ENCODE data around the gene ACVR1.
A peak's percentile ranks its signal among the peaks of the same experiment; 100 is the strongest.
"Not testable (repeated sequence)": the region's sequence is repeated elsewhere in the genome, so short reads cannot be mapped to it uniquely, and the experiment has no call there.

ACVR1 gene

DNA sequence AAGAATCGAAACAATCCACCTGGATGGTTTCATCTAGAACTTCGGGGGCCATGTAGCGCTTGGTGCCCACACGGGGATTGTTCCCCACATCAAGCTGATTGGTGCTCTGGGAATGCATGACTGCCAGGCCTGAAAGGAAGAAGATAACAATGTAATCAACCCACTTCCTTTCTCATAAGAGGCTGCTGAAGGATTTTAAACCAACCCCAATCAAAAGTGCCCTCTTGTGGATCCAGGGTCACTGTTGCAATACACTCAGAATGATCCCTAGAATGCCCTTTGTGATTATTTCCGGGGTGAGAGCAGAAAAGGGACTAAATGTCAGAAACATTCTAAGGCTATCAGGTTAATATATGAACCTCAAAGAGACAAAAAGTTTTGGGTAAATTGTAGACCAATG lies 115.2 kb downstream of the ACVR1 start:
- H3K4me3 Mint-ChIP-seq, result no peak overlapping the region
- peaks cover 22% of the 10 kb centered on the region for H3K36me3 Mint-ChIP-seq (ENCODE audit: insufficient read depth)
- H3K9me3 Mint-ChIP-seq, result peaks cover 0 to 3% of the 10 kb centered on the region in 2 donors
- H3K27ac Mint-ChIP-seq, result no peak overlapping the region
- ATAC-seq (replicated peaks), result no peak
- H3K4me1 Mint-ChIP-seq (ENCODE audit: low read depth in 2 of 2), result no peaks in the 10 kb centered on the region
- no peaks in the 10 kb centered on the region for H3K27me3 Mint-ChIP-seq
- DNase-seq, result no peak

DNA sequence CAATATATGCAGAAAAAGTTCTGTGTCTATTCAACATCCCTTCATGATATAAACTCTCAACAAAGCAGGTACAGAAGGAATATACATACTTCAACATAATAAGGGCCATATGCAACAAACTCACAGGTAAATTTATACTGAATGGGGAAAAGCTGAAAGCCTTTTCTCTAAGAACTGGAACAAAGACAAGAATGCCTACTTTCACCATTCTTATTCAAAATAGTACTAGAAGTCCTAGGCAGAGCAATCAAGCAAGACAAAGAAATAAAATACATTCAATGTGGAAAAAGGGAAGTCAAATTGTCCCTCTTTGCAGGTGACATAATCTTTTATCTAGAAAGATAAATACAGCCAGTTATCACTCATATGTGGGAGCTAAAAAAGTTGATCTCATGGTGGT lies 116.3 kb downstream of the ACVR1 start:
- Mint-ChIP-seq H3K4me1 (ENCODE audit: low read depth in 2 of 2) (no peaks in the 10 kb centered on the region), H3K27ac (no peak overlapping the region), H3K9me3 (peaks cover 0 to 5% of the 10 kb centered on the region in 2 donors), H3K4me3 (no peak overlapping the region), H3K27me3 (no peaks in the 10 kb centered on the region), H3K36me3 (ENCODE audit: insufficient read depth) (peaks cover 11% of the 10 kb centered on the region)
- ATAC-seq (replicated peaks) (no peak), DNase-seq (no peak)

DNA sequence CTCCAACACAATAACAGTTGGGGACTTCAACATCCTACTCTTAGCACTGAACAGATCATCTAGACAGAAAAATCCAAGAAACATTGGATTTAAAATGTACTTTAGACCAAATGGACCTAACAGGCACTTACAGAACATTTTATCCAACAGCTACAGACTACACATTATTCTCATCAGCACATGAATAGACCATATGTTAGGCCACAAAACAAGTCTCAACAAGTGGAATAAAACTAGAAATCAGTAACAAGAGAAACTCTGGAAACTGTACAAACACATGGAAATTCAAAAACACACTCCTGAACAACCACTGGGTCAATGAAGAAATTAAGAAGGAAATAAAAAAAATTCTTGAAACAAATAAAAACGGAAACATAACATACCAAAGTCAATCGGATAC lies 117.5 kb downstream of the ACVR1 start:
- H3K9me3 Mint-ChIP-seq, result peaks cover 0 to 5% of the 10 kb centered on the region in 2 donors
- H3K27me3 Mint-ChIP-seq, result no peaks in the 10 kb centered on the region
- H3K4me1 Mint-ChIP-seq (ENCODE audit: low read depth in 2 of 2), result no peaks in the 10 kb centered on the region
- ATAC-seq (replicated peaks) (no peak), DNase-seq (no peak)
- peaks cover 5% of the 10 kb centered on the region for H3K36me3 Mint-ChIP-seq (ENCODE audit: insufficient read depth)
- no peak overlapping the region for H3K27ac Mint-ChIP-seq
- no peak overlapping the region for H3K4me3 Mint-ChIP-seq

DNA sequence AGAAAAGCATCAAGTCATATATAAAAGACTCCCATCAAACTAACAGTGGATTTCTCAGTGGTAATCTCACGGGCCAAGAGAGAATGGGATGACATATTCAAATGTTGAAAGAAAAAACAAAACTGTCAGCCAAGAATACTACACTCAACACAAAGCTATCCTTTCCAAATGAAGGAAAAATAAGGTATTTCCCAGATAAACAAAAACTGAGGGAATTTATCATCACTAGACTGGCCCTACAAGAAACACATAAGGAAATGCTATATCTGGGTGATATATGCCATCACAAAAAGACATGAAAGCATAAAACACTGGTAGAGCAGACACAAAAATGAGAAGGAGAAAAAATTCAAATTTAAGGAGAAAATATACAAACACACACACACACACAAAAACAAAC lies 118.6 kb downstream of the ACVR1 start:
- peaks cover 0 to 5% of the 10 kb centered on the region in 2 donors for H3K9me3 Mint-ChIP-seq
- ATAC-seq (replicated peaks) (no peak), DNase-seq (no peak)
- no peak overlapping the region for H3K4me3 Mint-ChIP-seq
- H3K27me3 Mint-ChIP-seq, result no peaks in the 10 kb centered on the region
- peaks cover 5% of the 10 kb centered on the region for H3K36me3 Mint-ChIP-seq (ENCODE audit: insufficient read depth)
- no peaks in the 10 kb centered on the region for H3K4me1 Mint-ChIP-seq (ENCODE audit: low read depth in 2 of 2)
- H3K27ac Mint-ChIP-seq, result no peak overlapping the region

DNA sequence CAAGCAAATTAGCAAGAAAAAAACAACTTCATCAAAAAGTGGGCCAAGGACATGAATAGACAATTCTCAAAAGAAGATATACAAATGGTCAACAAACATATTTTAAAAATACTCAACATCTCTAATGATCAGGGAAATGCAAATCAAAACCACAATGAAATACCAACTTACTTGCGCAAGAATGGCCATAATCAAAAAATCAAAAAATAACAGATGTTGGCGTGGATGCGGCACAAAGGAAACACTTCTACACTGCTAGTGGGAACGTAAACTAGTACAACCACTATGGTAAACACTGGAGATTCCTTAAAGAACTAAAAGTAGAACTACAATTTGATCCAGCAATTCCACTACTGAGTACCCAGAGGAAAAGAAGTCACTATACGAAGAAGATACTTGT lies 119.7 kb downstream of the ACVR1 start:
- DNase-seq; H3K27me3 Mint-ChIP-seq; H3K27ac Mint-ChIP-seq; ATAC-seq (replicated peaks); H3K9me3 Mint-ChIP-seq; H3K4me3 Mint-ChIP-seq; H3K4me1 Mint-ChIP-seq (ENCODE audit: low read depth in 2 of 2); H3K36me3 Mint-ChIP-seq (ENCODE audit: insufficient read depth): not testable (repeated sequence)

DNA sequence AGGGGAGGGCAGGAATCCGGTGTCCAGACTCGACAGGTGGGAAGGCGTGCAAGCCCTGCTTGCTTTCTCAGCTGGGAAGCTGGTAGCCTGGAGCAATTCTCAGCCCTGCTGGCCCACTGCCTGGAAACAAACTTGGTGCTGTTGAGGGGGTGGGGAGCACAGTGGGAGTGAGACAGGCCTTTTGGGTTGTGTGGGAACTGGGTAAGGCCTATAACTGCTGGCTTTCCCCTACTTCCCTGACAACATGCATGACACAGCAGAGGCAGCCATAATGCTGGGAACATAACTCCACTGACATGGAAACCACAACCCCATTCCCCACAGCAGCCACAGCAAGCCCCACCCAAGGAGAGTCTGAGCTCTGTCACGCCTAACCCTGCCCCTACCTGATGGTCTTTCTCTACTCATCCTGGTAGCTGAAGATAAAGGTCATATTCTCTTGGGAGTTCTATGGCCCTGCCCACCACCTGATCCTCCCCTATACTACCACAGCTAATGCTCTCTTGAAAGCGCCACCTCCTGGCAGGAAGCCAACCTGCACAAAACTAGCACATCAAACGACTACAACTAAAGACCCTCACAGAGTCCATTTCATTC lies 124.6 kb downstream of the ACVR1 start:
- Mint-ChIP-seq H3K27me3 (no peaks in the 10 kb centered on the region), H3K27ac (peak overlapping the region in 1 of 2 donors; percentile 26), H3K9me3 (peaks cover 0 to 5% of the 10 kb centered on the region in 2 donors), H3K4me3 (no peak overlapping the region), H3K4me1 (ENCODE audit: low read depth in 2 of 2) (peaks cover 0 to 10% of the 10 kb centered on the region in 2 donors), H3K36me3 (ENCODE audit: insufficient read depth) (peaks cover 12% of the 10 kb centered on the region)
- ATAC-seq (replicated peaks) (no peak), DNase-seq (no peak)

DNA sequence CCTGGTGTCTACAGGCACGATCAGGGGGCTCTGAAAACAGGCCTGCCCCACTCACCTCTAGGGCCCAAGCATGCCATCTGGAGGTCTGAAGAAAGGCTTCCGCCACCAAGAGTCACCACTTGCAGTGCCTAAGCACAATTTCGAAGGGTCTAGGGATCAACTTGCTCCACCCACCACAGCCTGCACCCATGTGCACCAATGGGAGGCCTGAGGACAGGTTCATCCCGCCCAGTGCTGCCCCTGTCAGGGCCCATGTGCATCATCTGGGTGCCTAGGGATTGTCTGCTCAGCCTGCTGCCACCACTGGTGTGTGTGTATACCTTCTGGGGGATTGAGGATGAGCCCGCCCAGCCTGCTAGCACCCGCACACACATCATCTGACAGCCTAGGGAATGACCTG lies 126.4 kb downstream of the ACVR1 start:
- H3K27ac Mint-ChIP-seq, result no peak overlapping the region
- H3K36me3 Mint-ChIP-seq (ENCODE audit: insufficient read depth), result peaks cover 12% of the 10 kb centered on the region
- H3K4me1 Mint-ChIP-seq (ENCODE audit: low read depth in 2 of 2), result peaks cover 0 to 10% of the 10 kb centered on the region in 2 donors
- ATAC-seq (replicated peaks) (no peak), DNase-seq (no peak)
- H3K27me3 Mint-ChIP-seq, result no peaks in the 10 kb centered on the region
- no peaks in the 10 kb centered on the region for H3K9me3 Mint-ChIP-seq
- H3K4me3 Mint-ChIP-seq, result no peak overlapping the region

DNA sequence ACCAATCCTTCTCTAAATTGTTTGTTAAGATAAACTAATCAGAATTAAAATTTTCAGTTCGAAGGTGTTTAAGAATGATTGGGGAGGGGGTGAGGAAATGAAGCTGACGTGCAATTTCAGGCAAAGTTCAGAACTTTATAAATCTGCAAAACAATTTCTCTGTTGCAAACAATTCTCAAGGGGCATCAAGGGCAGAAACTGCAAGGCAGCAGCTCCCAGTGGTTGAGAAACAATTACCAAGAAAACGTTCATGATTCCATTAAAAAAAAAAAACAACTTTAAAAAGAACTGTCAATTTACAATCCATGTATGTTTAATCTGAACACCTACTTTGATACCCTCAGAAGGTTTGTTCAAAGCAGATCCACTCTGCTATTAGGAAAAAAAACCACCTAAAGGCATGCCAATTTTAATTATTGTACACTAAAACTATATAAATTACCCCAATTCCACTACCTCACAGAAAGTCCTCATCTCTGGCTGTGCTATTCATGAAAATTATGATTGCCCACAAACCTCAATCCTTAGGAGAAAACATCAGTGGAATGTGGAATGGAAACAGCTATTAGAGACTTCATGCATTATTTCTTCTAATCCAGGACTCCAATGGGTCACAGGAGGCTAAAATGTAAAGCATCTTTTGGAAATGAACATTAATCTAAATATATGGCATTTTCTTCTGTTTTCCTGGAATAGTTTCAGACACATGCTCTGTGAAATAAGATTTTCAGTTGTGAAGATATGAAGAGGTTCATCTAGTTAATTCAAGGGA lies 127.6 kb downstream of the ACVR1 start:
- peaks cover 12% of the 10 kb centered on the region for H3K36me3 Mint-ChIP-seq (ENCODE audit: insufficient read depth)
- ATAC-seq (replicated peaks) (no peak), DNase-seq (no peak)
- H3K4me3 Mint-ChIP-seq, result no peak overlapping the region
- H3K27ac Mint-ChIP-seq, result no peak overlapping the region
- no peaks in the 10 kb centered on the region for H3K27me3 Mint-ChIP-seq
- H3K9me3 Mint-ChIP-seq, result no peaks in the 10 kb centered on the region
- H3K4me1 Mint-ChIP-seq (ENCODE audit: low read depth in 2 of 2), result peaks cover 0 to 10% of the 10 kb centered on the region in 2 donors

DNA sequence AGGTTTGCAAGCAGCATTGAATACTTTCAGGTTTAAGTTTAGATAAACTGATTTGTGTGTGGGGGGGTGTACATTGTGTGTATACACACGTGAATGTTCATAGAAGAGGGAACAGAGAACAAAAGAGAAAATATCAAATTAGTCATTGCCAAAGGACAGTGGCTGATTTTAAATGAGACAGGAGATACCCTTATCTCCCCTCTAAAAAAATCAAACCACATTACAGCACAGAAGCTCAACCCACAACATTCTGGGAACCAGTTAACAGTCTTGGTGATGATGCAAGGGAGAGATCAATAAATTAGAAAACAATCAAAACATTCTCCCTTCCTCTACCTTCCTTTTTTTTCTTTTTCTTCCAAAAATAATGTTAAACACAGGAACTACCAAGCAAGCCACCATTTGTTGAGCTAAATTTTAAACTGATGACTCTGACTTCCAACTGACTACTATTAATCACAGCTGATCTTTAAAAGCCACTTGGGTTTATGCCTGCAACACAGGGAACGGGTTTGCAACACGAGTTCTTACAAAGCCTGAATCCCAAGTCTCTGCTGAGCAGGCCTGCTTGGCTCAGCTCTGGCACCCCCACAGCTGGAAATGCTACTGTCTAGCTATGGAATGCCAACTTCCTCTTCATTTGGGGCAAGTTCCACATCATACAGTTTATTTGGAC lies 128.3 kb downstream of the ACVR1 start:
- Mint-ChIP-seq H3K36me3 (ENCODE audit: insufficient read depth) (peaks cover 12% of the 10 kb centered on the region), H3K27me3 (no peaks in the 10 kb centered on the region), H3K4me3 (no peak overlapping the region), H3K27ac (peak overlapping the region in 1 of 2 donors; percentile 65), H3K4me1 (ENCODE audit: low read depth in 2 of 2) (peaks cover 3 to 13% of the 10 kb centered on the region in 2 donors), H3K9me3 (no peaks in the 10 kb centered on the region)
- no peak for DNase-seq
- no peak for ATAC-seq (replicated peaks)

DNA sequence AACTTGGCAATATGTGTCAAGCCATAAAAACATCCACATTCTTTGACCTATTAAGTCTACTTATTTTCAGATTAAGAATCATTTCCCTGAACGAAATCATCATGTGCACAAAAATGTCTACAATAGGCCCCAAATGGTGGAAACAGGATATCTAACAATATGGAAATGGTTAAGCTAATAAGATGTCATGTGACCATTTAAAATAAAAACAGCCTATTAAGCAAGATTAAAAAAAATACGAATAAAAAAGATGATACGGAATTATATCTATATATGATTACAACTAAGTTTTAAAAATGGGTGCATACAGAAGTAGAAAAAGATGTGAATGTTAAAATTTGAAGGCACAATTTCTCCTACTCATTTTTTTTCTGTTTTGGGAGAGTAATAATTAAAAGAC lies 128.8 kb downstream of the ACVR1 start:
- peak overlapping the region in 1 of 2 donors; percentile 65 for H3K27ac Mint-ChIP-seq
- H3K36me3 Mint-ChIP-seq (ENCODE audit: insufficient read depth), result peaks cover 12% of the 10 kb centered on the region
- H3K27me3 Mint-ChIP-seq, result no peaks in the 10 kb centered on the region
- H3K9me3 Mint-ChIP-seq, result no peaks in the 10 kb centered on the region
- peaks cover 3 to 15% of the 10 kb centered on the region in 2 donors for H3K4me1 Mint-ChIP-seq (ENCODE audit: low read depth in 2 of 2)
- H3K4me3 Mint-ChIP-seq, result no peak overlapping the region
- no peak for ATAC-seq (replicated peaks)
- DNase-seq, result no peak

DNA sequence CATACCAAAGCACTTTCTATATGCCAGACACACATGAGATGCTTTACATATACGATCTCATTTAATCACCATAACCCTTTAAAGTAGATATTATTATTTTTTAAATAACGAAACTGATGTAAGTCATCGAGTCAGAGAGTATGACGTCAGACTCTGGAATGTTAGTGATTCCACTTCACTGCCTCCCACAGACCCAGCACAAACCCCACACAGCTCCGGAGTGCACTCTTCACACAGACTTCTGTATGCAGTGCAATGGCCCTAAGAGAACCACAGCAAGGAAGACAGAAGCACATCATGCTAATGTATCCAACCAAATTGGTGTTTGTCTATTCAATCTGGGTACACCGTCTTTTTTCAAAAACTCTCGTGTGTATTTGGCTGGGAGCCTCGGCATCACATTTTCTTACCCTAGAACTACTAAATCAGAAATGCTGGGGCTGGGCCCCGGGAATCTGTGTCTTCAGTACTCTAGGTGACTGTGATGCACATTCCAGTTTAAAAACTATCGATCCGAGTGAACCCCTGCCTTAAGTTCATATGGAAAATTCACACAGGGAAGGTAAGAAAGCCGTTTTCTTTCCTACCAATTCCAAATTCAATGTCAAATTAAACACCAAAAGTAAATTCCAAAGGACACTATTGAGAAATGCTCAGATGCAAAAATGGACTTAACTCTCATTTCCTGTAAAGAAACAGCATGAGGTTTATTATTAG lies 129.7 kb downstream of the ACVR1 start:
- Mint-ChIP-seq H3K36me3 (ENCODE audit: insufficient read depth) (peaks cover 12% of the 10 kb centered on the region), H3K27me3 (no peaks in the 10 kb centered on the region), H3K27ac (no peak overlapping the region), H3K9me3 (no peaks in the 10 kb centered on the region), H3K4me1 (ENCODE audit: low read depth in 2 of 2) (peaks cover 3 to 9% of the 10 kb centered on the region in 2 donors), H3K4me3 (no peak overlapping the region)
- DNase-seq, result no peak
- ATAC-seq (replicated peaks), result no peak

DNA sequence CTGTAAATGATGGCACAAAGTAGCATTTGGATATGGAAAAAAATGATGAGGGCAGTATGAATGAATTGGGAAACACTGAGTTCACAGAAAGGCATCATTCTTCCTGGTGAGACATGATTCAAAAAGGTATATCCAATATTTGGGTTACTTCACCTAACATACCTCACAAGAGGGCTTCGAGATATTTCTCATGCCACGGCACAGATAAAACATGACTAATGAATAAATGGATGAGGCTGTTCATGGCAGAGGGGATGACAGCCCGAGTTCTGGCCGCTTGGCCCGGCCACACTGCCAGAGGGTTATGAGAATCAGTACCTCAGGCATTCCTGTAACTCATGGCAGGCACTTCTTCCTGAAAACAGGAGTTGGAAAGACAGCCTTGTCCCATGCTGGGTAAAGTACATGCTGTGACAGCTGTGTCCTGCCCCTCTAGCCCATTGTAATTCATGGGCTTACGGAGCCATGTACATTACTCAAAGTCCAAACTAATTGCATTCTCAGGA lies 131.5 kb downstream of the ACVR1 start:
- peaks cover 7% of the 10 kb centered on the region for H3K36me3 Mint-ChIP-seq (ENCODE audit: insufficient read depth)
- ATAC-seq (replicated peaks) (no peak), DNase-seq (no peak)
- peaks cover 3 to 5% of the 10 kb centered on the region in 2 donors for H3K4me1 Mint-ChIP-seq (ENCODE audit: low read depth in 2 of 2)
- H3K9me3 Mint-ChIP-seq, result no peaks in the 10 kb centered on the region
- H3K27ac Mint-ChIP-seq, result no peak overlapping the region
- no peaks in the 10 kb centered on the region for H3K27me3 Mint-ChIP-seq
- no peak overlapping the region for H3K4me3 Mint-ChIP-seq

DNA sequence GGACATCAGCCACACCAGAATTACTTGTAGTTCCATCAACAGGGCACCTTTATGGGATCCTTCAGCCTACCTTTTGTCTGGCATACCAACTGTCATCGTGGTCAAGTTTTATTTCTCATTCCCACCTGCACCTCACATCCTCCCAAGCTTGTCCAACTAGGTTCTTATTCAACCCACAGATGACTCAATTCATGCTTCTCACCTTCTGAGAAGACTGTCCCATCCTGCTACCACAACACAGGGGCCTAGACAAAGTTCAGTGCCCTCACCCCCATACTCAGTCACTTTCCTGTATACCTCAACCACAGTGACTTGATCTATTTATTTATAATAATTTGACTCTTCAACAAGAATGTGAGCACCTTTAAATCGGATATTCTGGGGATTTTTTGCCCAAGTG lies 133.1 kb downstream of the ACVR1 start:
- Mint-ChIP-seq H3K27ac (no peak overlapping the region), H3K4me1 (ENCODE audit: low read depth in 2 of 2) (peaks cover 3 to 5% of the 10 kb centered on the region in 2 donors), H3K9me3 (no peaks in the 10 kb centered on the region), H3K27me3 (no peaks in the 10 kb centered on the region), H3K36me3 (ENCODE audit: insufficient read depth) (peaks cover 1% of the 10 kb centered on the region), H3K4me3 (no peak overlapping the region)
- ATAC-seq (replicated peaks) (no peak), DNase-seq (no peak)

All from effector memory CD8-positive, alpha-beta T cell (primary cell).